Spleen (tissue), 11 donors: ENCODE data around the gene NEK1. TPM values are rescaled to one million over a fixed set of nuclear protein-coding genes. Genes with fewer than 3 reads are reported as not detected.
"Not testable (repeated sequence)": the region's sequence is repeated elsewhere in the genome, so short reads cannot be mapped to it uniquely, and the experiment has no call there.

Source experiments
- DNase-seq: peaks from one replicate; pipeline ENCODE4 v3.0.0-alpha.2; 2020
- H3K27ac ChIP-seq, 8 donors: fragments of 200-600 bp; sonication (generic) in 7 of 8; 1 replicate in 4 of 8; 2 replicates in 4 of 8; pipeline versions ENCODE4 v1.5.0 to v1.8.0; 2016 to 2021; ENCODE audit warnings: inconsistent platforms in 4 of 8, mild to moderate bottlenecking in 4 of 8, moderate library complexity in 1 of 8
- H3K27me3 ChIP-seq, 7 donors: fragments of 200-600 bp; sonication (generic) in 6 of 7; replicated peaks in 1 of 7; 1 replicate in 4 of 7; 2 replicates in 3 of 7; pipeline versions ENCODE4 v1.5.0 to v1.8.0; 2016 to 2021; ENCODE audit warnings: inconsistent platforms in 3 of 7, mild to moderate bottlenecking in 1 of 7
- H3K36me3 ChIP-seq, 6 donors: fragments of 200-600 bp; sonication (generic) in 5 of 6; 1 replicate in 4 of 6; 2 replicates in 2 of 6; pipeline versions ENCODE4 v1.5.0 to v1.8.0; 2016 to 2021; ENCODE audit warnings: inconsistent platforms in 2 of 6
- H3K4me1 ChIP-seq, 6 donors: fragments of 200-600 bp; sonication (generic) in 5 of 6; 1 replicate in 3 of 6; 2 replicates in 3 of 6; pipeline versions ENCODE4 v1.5.0 to v1.8.0; 2016 to 2021; ENCODE audit warnings: inconsistent platforms in 3 of 6
- H3K4me3 ChIP-seq, 8 donors: fragments of 200-600 bp; sonication (generic) in 7 of 8; 1 replicate in 4 of 8; 2 replicates in 4 of 8; pipeline versions ENCODE4 v1.5.0 to v1.8.0; 2016 to 2021; ENCODE audit warnings: inconsistent platforms in 4 of 8, mild to moderate bottlenecking in 4 of 8, moderate library complexity in 2 of 8
- H3K9me3 ChIP-seq, 8 donors: fragments of 200-600 bp; sonication (generic) in 7 of 8; 1 replicate in 4 of 8; 2 replicates in 4 of 8; pipeline versions ENCODE4 v1.5.0 to v1.8.0; 2016 to 2021; ENCODE audit warnings: inconsistent platforms in 4 of 8
- CTCF ChIP-seq, 11 experiments: fragments of 200-600 bp in 7 of 11; fragments of 450-650 bp in 4 of 11; sonication (generic) in 4 of 11; IDR thresholded peaks in 8 of 11; conservative IDR thresholded peaks in 3 of 11; 1 replicate in 7 of 11; 2 replicates in 4 of 11; pipeline versions ENCODE4 v1.4.0 to v1.8.0; 2016 to 2021; ENCODE audit warnings: antibody characterized with exemption in 11 of 11, inconsistent platforms in 4 of 11, mild to moderate bottlenecking in 1 of 11
- POLR2A ChIP-seq, 3 donors: fragments of 450-650 bp; IDR thresholded peaks; one replicate each; pipeline ENCODE4 v1.5.1; 2017; ENCODE audit warnings: antibody characterized with exemption in 3 of 3, mild to moderate bottlenecking in 1 of 3
- POLR2AphosphoS5 ChIP-seq, 3 donors: sonication (generic); formaldehyde crosslinking; IDR thresholded peaks; one replicate each; pipeline ENCODE4 v1.5.1; 2017; ENCODE audit warnings: antibody characterized with exemption in 3 of 3
- WGBS, 5 donors: extraction: QIAGEN DNeasy Blood & Tissue Kit in 3 of 5; methylation state at CpG; one replicate each; pipeline versions ENCODE4 v1.1.5 to v1.1.7; 2013 to 2018; 5-methylcytosine and 5-hydroxymethylcytosine counted together
- intact Hi-C: fragments of 100-400 bp; cut with DNase I; formaldehyde crosslinking; loops from one replicate; pipeline ENCODE4 v1.15.0; 2023; ENCODE audit warnings: low total_unique reads
- polyA plus RNA-seq, 3 donors: library from polyadenylated mRNA; stranded (reverse); fragments of 200-250 nt; gene quantifications; one replicate each; pipeline ENCODE4 v1.2.1, GENCODE V29; 2013
- total RNA-seq, 7 donors: library from RNA; depleted of rRNA in 3 of 7; stranded (reverse); fragments of >200 nt in 3 of 7; fragmentation: NEBNext Ultra II Directional in 4 of 7; extraction: Animal tissue kit (Norgen Biotek cat#: 25700) in 4 of 7; gene quantifications; one replicate each; pipeline versions ENCODE4 v1.1.0 to v1.2.1, GENCODE V29; 2016 to 2021
- donor health status: healthy with polysubstance abuse.
- donor health status: DM: no; HTN: no; CAD: no; lungs with moderate emphysema.
- donor health status: DM: no; HTN: no; CAD: no.
- donor health status: Bipolar disorder and iron deficiency.
- donor health status: healthy.
- donor health status: DM: no; HTN: no; CAD: no.
- donor health status: DM: yes; HTN: yes; CAD: no.

NEK1 gene
- total and polyA plus RNA-seq, 10 donors, result 3.0 to 20.0 (median 11.1) TPM

GRCh38 chr4:169626331-169627282 is 14.2 kb upstream of the NEK1 start:
- peaks cover 0 to 5% (median 0%) of the 10 kb centered on the region in 6 donors for H3K36me3 ChIP-seq
- TF ChIP-seq POLR2AphosphoS5 (IDR thresholded peaks at IDR 0.05), result no peak
- TF ChIP-seq CTCF (IDR thresholded peaks at IDR 0.05 in 8 of 11, conservative IDR thresholded peaks at IDR 0.05 in 3 of 11), result no peak
- no peak for TF ChIP-seq POLR2A (IDR thresholded peaks at IDR 0.05)
- no peak overlapping the region for H3K27ac ChIP-seq
- intact Hi-C loops, result no loop called here
- no peaks in the 10 kb centered on the region for H3K27me3 ChIP-seq
- no peak for DNase-seq
- peaks cover 15 to 50% (median 22%) of the 10 kb centered on the region in 6 donors for H3K4me1 ChIP-seq
- 93 to 99% (median 96%) methylated on average over 6 of the region's 6 CpGs for WGBS, 5 donors
- H3K4me3 ChIP-seq, result no peak overlapping the region
- H3K9me3 ChIP-seq, result no peaks in the 10 kb centered on the region

GRCh38 chr4:169625886-169626285 is 13.5 kb upstream of the NEK1 start:
- H3K27me3 ChIP-seq, result no peaks in the 10 kb centered on the region
- intact Hi-C loops, result no loop called here
- no peak for TF ChIP-seq POLR2A (IDR thresholded peaks at IDR 0.05)
- TF ChIP-seq POLR2AphosphoS5 (IDR thresholded peaks at IDR 0.05), result no peak
- TF ChIP-seq CTCF (IDR thresholded peaks at IDR 0.05 in 8 of 11, conservative IDR thresholded peaks at IDR 0.05 in 3 of 11), result no peak
- WGBS, 5 donors, result 89 to 95% (median 91%) methylated on average over 5 of the region's 5 CpGs
- H3K27ac ChIP-seq, result no peak overlapping the region
- H3K4me3 ChIP-seq, result no peak overlapping the region
- DNase-seq, result no peak
- H3K36me3 ChIP-seq, result peaks cover 0 to 5% (median 0%) of the 10 kb centered on the region in 6 donors
- H3K4me1 ChIP-seq, result peaks cover 19 to 57% (median 29%) of the 10 kb centered on the region in 6 donors
- H3K9me3 ChIP-seq, result no peaks in the 10 kb centered on the region

GRCh38 chr4:169624012-169624411 is 11.6 kb upstream of the NEK1 start:
- H3K9me3 ChIP-seq, intact Hi-C loops: not testable (repeated sequence)
- 85 to 97% (median 95%) methylated on average over 6 of the region's 6 CpGs for WGBS, 5 donors

GRCh38 chr4:169622566-169622965 is 10.2 kb upstream of the NEK1 start:
- Histone ChIP-seq H3K27me3 (no peaks in the 10 kb centered on the region), H3K27ac (peak overlapping the region in 5 of 8 donors; percentile 23 to 98 (median 97)), H3K9me3 (no peaks in the 10 kb centered on the region), H3K36me3 (peaks cover 0 to 5% (median 0%) of the 10 kb centered on the region in 6 donors), H3K4me1 (peaks cover 19 to 73% (median 42%) of the 10 kb centered on the region in 6 donors), H3K4me3 (peak overlapping the region in 4 of 8 donors; percentile 60 to 74 (median 60))
- no peak for DNase-seq
- no peak for TF ChIP-seq CTCF (IDR thresholded peaks at IDR 0.05 in 8 of 11, conservative IDR thresholded peaks at IDR 0.05 in 3 of 11)
- no peak for TF ChIP-seq POLR2A (IDR thresholded peaks at IDR 0.05)
- TF ChIP-seq POLR2AphosphoS5 (IDR thresholded peaks at IDR 0.05), result no peak
- 26 to 37% (median 27%) methylated on average over 4 of the region's 4 CpGs for WGBS, 5 donors
- intact Hi-C loops, result no loop called here

More at GRCh38 chr4:169624012-169624411, 11.6 kb upstream of the NEK1 start:
- not testable (repeated sequence) for H3K27ac ChIP-seq, H3K36me3 ChIP-seq, H3K4me3 ChIP-seq, H3K27me3 ChIP-seq, DNase-seq
- H3K4me1 ChIP-seq, result peaks cover 19 to 60% (median 36%) of the 10 kb centered on the region in 6 donors
